COLO668 (cell line): Measurements from ENCODE around the gene DYRK1A.

ENCODE experiments used
- DNase-seq: peaks from one replicate; lab custom pipeline; 2025; ENCODE audit not compliant: unreplicated experiment; lab: John Stamatoyannopoulos, UW

Gene DYRK1A

GRCh38 chr21:37564341-37564923 lies 197.9 kb downstream of the DYRK1A start:
- DNase-seq: peak; percentile 91

DNA sequence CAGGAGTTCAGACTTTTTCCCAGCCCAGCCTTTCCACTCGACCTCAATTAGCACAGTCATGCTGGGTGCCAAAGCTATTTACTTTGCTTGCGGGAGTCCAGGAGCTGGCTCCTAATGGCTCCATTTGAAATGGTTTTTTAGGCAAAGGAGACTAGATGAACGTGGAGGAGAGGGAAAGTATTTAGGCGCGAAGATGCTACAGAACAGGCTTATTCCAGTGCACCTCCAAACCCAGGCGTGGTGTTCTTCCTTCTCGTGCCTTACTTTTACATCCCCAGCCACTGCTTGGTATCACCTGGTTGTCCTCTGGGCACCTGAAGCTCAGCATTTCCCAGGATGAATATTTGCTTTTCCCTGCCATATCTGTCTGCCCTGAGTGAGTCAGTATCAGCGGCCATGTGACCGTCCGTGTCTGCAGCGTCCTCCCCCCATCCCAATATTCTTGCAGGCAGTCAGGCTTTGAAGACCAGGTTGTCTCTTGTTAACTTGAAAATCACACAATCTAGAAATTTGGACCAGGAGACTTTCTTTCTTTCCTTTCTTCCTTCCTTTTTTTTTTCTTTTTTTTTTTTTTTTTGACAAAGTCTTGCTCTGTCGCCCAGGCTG lies 198.5 kb downstream of the DYRK1A start:
- peak; percentile 70 for DNase-seq

- DNase-seq: no peak
Observed at GRCh38 chr21:37565530-37566223, 199.1 kb downstream of the DYRK1A start.

GRCh38 chr21:37566790-37567615 lies 200.4 kb downstream of the DYRK1A start:
- DNase-seq: no peak

DNA sequence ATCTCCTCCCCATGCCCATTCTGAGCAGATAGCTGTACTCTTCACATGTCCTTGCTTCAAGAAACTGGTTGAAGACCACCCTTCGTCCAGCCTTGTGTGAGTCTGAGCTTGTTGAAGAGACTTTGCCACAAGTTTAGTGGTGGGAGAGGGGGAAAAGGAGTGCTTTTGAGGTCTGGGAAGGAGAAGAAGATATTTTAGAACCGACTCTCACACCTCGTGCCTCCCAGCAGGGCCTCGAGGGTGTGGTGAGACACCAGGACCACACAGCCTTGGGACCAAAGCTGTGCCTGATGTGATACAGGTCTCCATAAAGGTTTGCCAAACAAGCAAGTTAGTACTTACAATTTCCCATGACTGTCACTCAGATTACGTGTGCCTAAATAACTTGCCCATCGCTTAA lies 201.8 kb downstream of the DYRK1A start:
- no peak for DNase-seq

- no peak for DNase-seq
Observed at GRCh38 chr21:37568916-37569315, 202.3 kb downstream of the DYRK1A start.

DNA sequence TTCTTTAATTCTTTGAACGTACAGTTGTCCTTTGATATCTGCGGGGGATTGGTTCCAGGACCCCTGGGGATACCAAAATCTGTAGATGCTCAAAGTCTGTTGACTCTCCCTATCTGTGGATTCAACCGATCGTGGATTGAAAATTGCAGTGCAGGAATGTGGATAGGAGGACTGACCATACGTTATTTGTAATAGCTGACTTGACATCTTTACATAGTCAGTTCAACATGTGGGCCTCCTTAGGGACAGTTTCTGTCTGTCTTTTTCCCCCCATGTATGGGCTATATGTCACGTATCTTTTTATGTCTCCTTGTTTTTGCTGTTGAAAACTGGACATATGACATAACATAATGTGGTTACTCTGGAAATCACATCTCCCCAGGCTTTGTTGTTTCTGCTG lies 204.9 kb downstream of the DYRK1A start:
- DNase-seq: no peak

GRCh38 chr21:37574316-37574715 lies 207.7 kb downstream of the DYRK1A start:
- no peak for DNase-seq

- DNase-seq: no peak
Observed at GRCh38 chr21:37574751-37575150, 208.2 kb downstream of the DYRK1A start.

- no peak for DNase-seq
Observed at GRCh38 chr21:37575580-37575979, 209.0 kb downstream of the DYRK1A start.
